ACC112 (cell line): ENCODE results near the gene RNLS.
"Not testable (repeated sequence)": the region's sequence is repeated elsewhere in the genome, so short reads cannot be mapped to it uniquely, and the experiment has no call there.

Experiments used
- H2AFZ ChIP-seq: fragments of 200-600 bp; sonication (generic); one replicate; pipeline ENCODE4 v1.6.0; 2017; ENCODE audit warnings: antibody characterized with exemption, low read length; ENCODE audit not compliant: unreplicated experiment
- H3K27ac ChIP-seq: fragments of 200-600 bp; sonication (generic); 2 replicates; pipeline ENCODE4 v1.5.1; 2014; ENCODE audit warnings: low read depth, mild to moderate bottlenecking, antibody characterized with exemption, low read length, moderate library complexity
- H3K27me3 ChIP-seq: fragments of 200-600 bp; sonication (generic); 2 replicates; pipeline ENCODE4 v1.6.1; 2014; ENCODE audit warnings: mild to moderate bottlenecking, antibody characterized with exemption, low read length, moderate library complexity, mixed read lengths; ENCODE audit not compliant: insufficient read depth
- H3K36me3 ChIP-seq: fragments of 200-600 bp; sonication (generic); 2 replicates; pipeline ENCODE4 v1.6.1; 2016; ENCODE audit warnings: mild to moderate bottlenecking, antibody characterized with exemption, low read length, moderate library complexity, mixed read lengths; ENCODE audit not compliant: insufficient read depth
- H3K4me1 ChIP-seq: fragments of 200-600 bp; sonication (generic); one replicate; pipeline ENCODE4 v1.6.1; 2016; ENCODE audit warnings: low read length, mixed read lengths; ENCODE audit not compliant: insufficient read depth, unreplicated experiment, control insufficient read depth
- H3K4me3 ChIP-seq: fragments of 200-600 bp; sonication (generic); 2 replicates; pipeline ENCODE4 v1.5.1; 2014; ENCODE audit warnings: mild to moderate bottlenecking, low read depth, low read length
- H3K79me2 ChIP-seq: fragments of 200-600 bp; sonication (generic); one replicate; pipeline ENCODE4 v1.6.0; 2016; ENCODE audit warnings: low read length; ENCODE audit not compliant: control insufficient read depth, unreplicated experiment, insufficient read depth

RNLS gene

GRCh38 chr10:88317099-88317498, 266.0 kb downstream of the RNLS start:
- H3K4me3 ChIP-seq, result no peak overlapping the region
- no peak overlapping the region for H2AFZ ChIP-seq
- no peaks in the 10 kb centered on the region for H3K36me3 ChIP-seq
- no peaks in the 10 kb centered on the region for H3K4me1 ChIP-seq
- H3K27me3 ChIP-seq, result no peaks in the 10 kb centered on the region
- H3K27ac ChIP-seq, result no peak overlapping the region
- H3K79me2 ChIP-seq, result no peaks in the 10 kb centered on the region

DNA sequence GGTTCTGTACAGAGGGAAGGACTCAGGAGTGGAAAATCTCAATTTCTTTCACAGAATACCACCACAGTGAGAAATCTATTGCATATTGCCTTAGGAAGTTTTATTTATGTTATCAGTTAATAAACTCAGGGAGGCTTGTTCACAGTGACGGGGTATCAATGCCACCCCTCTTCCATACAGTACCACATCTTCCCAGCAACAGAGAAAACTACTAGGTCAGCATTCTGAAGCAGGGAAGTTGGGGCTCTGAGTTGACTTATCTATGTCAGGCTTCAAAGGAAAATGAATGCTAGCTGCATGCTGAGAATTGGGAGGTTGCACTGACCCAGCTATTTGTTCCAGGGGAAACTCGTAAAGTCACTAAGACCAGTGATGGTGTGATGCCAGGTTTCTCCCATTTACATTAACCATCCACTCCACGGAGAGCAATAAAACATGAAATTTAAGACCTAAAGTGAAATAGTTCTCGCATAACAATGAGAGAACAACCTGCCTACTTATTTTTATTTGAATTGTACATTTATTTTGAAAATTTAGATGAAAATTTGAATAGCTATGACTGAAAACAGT, 266.7 kb downstream of the RNLS start:
- Histone ChIP-seq H3K27me3 (no peaks in the 10 kb centered on the region), H3K79me2 (no peaks in the 10 kb centered on the region), H3K27ac (no peak overlapping the region), H2AFZ (no peak overlapping the region), H3K36me3 (no peaks in the 10 kb centered on the region), H3K4me3 (no peak overlapping the region), H3K4me1 (no peaks in the 10 kb centered on the region)

DNA sequence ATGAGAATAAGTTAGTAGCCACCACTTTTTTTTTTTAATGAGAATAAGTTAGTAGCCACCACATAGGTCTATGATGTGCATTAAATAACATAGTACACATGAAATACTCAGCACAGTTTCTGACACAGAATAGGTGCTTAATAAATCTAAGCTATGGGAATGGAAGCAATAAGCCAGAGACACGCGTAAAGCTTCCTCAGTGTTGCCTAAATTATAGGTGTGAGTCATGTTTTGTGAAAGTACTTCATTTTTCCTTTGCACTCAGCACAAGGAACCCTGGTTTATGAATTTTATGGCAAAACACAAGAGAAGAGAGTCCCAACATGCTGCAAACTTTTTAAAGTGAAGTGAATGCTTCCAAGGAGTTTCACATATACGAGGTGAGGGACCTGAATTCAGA, 267.4 kb downstream of the RNLS start:
- no peaks in the 10 kb centered on the region for H3K79me2 ChIP-seq
- H2AFZ ChIP-seq, result no peak overlapping the region
- no peak overlapping the region for H3K27ac ChIP-seq
- H3K4me3 ChIP-seq, result no peak overlapping the region
- H3K36me3 ChIP-seq, result no peaks in the 10 kb centered on the region
- no peaks in the 10 kb centered on the region for H3K4me1 ChIP-seq
- H3K27me3 ChIP-seq, result no peaks in the 10 kb centered on the region

GRCh38 chr10:88314362-88314761, 268.8 kb downstream of the RNLS start:
- Histone ChIP-seq H3K27ac (no peak overlapping the region), H3K36me3 (no peaks in the 10 kb centered on the region), H3K4me1 (no peaks in the 10 kb centered on the region), H3K4me3 (no peak overlapping the region), H3K79me2 (no peaks in the 10 kb centered on the region), H2AFZ (no peak overlapping the region), H3K27me3 (no peaks in the 10 kb centered on the region)

DNA sequence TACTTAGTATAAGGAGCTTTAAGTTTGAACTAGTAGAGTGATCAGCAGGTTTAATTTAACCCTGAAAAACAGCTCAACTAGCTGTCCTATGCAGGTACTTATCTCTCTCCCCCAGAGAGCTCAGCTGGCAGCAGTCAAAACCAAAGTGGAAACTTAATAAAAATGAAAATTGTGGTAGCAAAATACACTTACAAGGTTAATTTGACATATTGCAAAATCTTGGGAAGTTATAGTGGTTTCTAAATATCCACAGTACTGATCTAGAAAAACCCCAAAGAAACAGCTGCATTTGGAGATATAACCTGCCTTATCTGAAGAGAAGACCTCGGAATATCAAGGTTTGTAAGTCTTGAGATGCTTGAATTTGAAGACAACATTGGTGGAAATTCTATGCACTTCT, 269.2 kb downstream of the RNLS start:
- H3K36me3 ChIP-seq, result no peaks in the 10 kb centered on the region

DNA sequence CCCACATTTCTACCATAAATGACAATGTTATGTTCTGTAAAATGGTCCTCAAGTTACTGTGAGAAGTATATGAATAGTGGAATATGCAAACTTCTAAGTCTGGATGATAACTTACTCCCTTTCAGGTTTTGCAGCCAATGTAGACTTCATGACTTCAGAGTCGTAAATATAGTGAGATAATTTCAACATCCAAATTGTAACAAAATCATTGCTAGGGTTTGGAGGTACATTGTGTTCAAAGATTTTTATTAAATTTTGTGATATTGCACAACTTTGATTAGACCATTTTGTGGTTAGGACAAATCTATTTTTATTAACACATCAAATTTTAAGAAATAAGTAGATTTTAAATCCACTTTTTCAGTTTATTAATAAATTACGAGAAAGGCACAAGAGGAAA, 270.3 kb downstream of the RNLS start:
- Histone ChIP-seq H3K4me3 (no peak overlapping the region), H3K27ac (no peak overlapping the region), H3K79me2 (no peaks in the 10 kb centered on the region), H3K27me3 (no peaks in the 10 kb centered on the region), H2AFZ (no peak overlapping the region), H3K4me1 (no peaks in the 10 kb centered on the region), H3K36me3 (no peaks in the 10 kb centered on the region)

More for the DNA sequence above, 269.2 kb downstream of the RNLS start:
- Histone ChIP-seq H3K27ac (no peak overlapping the region), H2AFZ (no peak overlapping the region), H3K4me1 (no peaks in the 10 kb centered on the region), H3K4me3 (no peak overlapping the region), H3K27me3 (no peaks in the 10 kb centered on the region), H3K79me2 (no peaks in the 10 kb centered on the region)

DNA sequence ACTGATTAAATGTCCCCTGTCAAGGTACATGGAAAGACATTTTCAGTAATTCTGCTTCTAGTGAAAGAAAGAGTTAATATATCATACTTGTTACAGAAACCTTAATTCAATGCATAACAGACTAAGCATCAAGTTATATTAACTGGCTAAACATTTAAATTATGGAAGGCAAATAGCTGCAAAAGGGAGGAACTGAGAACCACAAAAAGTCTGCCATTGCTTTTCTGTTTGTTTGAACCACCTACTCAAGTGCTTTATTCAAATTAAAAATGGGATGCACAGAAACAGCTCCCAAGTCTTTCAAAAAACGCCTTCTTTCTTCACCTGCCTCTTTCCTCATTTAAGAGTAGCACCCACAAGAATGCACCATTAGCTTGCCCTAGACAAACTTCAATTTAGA, 271.9 kb downstream of the RNLS start:
- H3K4me3 ChIP-seq, result no peak overlapping the region
- H3K36me3 ChIP-seq, result no peaks in the 10 kb centered on the region
- H3K79me2 ChIP-seq, result no peaks in the 10 kb centered on the region
- no peaks in the 10 kb centered on the region for H3K4me1 ChIP-seq
- H2AFZ ChIP-seq, result no peak overlapping the region
- H3K27ac ChIP-seq, result no peak overlapping the region
- H3K27me3 ChIP-seq, result no peaks in the 10 kb centered on the region

- no peaks in the 10 kb centered on the region for H3K36me3 ChIP-seq
- H3K27ac ChIP-seq, result no peak overlapping the region
- no peaks in the 10 kb centered on the region for H3K4me1 ChIP-seq
- H3K27me3 ChIP-seq, result no peaks in the 10 kb centered on the region
- H3K79me2 ChIP-seq, result no peaks in the 10 kb centered on the region
- H2AFZ ChIP-seq, result no peak overlapping the region
- no peak overlapping the region for H3K4me3 ChIP-seq
These were observed 273.8 kb downstream of the RNLS start for GRCh38 chr10:88309365-88309764.

DNA sequence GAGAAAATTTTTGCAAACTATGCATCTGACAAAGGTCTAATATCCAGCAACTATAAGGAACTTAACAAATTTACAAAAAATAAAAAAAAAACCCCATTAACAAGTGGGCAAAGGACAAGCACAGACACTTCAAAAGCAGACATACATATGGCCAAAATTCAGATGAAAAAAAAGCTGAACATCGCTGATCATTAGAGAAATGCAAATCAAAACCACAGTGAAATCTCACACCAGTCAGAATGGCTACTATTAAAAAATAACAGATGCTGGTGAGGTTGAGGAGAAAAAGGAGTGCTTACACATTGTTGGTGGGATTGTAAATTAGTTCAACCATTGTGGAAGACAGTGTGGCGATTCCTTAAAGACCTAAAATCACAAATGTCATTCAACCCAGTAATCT, 274.8 kb downstream of the RNLS start:
- H3K36me3 ChIP-seq, H3K27ac ChIP-seq, H3K4me1 ChIP-seq, H3K27me3 ChIP-seq, H3K79me2 ChIP-seq, H2AFZ ChIP-seq, H3K4me3 ChIP-seq: not testable (repeated sequence)

DNA sequence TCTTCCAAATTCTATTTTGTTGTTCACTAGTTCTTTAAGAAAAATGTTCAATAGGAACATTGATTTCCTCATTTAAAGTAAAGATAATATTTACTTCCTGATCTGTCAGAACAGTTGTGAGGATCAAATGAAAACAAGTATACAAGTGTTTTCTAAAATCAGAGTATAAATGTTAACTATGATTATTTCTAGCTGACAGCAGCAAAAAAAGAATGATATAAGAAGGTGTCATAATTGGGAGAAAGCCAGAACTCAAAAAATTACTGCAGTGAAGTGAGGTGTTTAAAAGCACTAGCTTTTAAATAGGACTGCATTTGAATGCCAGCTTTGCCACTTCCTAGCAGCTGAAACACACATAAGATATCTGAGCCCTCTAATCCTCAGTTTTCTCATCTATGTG, 283.3 kb downstream of the RNLS start:
- Histone ChIP-seq H3K27ac (no peak overlapping the region), H2AFZ (no peak overlapping the region), H3K79me2 (no peaks in the 10 kb centered on the region), H3K27me3 (no peaks in the 10 kb centered on the region), H3K36me3 (no peaks in the 10 kb centered on the region), H3K4me1 (peaks cover under 1% of the 10 kb centered on the region), H3K4me3 (no peak overlapping the region)

GRCh38 chr10:88297103-88297502, 286.0 kb downstream of the RNLS start:
- no peak overlapping the region for H3K4me3 ChIP-seq
- H2AFZ ChIP-seq, result no peak overlapping the region
- no peaks in the 10 kb centered on the region for H3K79me2 ChIP-seq
- H3K27ac ChIP-seq, result no peak overlapping the region
- peaks cover 21% of the 10 kb centered on the region for H3K4me1 ChIP-seq
- no peaks in the 10 kb centered on the region for H3K36me3 ChIP-seq
- H3K27me3 ChIP-seq, result no peaks in the 10 kb centered on the region
